GM18508 (cell line): Measurements from ENCODE around the gene MARS1.
"Not testable (repeated sequence)": the region's sequence is repeated elsewhere in the genome, so short reads cannot be mapped to it uniquely, and the experiment has no call there.

ENCODE experiments used
- ATAC-seq: cut with Tn5 transposase; IDR thresholded peaks from one replicate; pipeline ENCODE4 v1.9.1; 2021; ENCODE audit warnings: moderate number of reproducible peaks; ENCODE audit not compliant: insufficient read depth, unreplicated experiment

MARS1 gene

DNA sequence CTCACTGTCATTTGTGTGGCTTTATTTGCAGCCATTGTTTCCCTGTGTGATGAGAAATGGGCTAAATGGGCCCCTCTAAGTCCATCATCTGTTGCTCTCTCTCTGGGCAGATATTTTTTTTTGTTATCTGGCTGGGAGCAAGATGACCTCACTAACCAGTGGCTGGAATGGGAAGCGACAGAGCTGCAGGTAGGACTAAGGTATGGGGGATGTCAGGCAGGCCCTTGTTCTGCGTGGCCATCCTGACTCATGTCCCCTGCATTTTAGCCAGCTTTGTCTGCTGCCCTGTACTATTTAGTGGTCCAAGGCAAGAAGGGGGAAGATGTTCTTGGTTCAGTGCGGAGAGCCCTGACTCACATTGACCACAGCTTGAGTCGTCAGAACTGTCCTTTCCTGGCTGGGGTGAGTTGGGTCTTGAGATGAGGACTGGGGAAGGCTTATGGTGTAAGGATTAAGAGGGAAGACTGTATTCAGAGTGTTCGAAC, 1.3 kb downstream of the MARS1 start:
- no peak for ATAC-seq

DNA sequence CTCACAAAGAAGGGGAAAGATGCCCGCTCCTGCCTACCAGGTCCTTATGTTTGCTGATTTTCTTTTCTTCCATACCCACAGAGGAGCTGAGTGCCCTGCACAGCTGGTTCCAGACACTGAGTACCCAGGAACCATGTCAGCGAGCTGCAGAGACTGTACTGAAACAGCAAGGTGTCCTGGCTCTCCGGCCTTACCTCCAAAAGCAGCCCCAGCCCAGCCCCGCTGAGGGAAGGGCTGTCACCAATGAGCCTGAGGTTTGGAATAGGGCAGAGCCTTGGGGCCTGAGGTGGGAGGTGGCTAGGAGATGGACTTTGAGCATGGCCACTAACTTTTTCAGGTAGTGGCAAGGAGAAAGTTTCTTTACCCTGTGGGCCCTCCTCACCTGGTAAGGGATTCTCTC, 2.3 kb downstream of the MARS1 start:
- ATAC-seq = no peak

DNA sequence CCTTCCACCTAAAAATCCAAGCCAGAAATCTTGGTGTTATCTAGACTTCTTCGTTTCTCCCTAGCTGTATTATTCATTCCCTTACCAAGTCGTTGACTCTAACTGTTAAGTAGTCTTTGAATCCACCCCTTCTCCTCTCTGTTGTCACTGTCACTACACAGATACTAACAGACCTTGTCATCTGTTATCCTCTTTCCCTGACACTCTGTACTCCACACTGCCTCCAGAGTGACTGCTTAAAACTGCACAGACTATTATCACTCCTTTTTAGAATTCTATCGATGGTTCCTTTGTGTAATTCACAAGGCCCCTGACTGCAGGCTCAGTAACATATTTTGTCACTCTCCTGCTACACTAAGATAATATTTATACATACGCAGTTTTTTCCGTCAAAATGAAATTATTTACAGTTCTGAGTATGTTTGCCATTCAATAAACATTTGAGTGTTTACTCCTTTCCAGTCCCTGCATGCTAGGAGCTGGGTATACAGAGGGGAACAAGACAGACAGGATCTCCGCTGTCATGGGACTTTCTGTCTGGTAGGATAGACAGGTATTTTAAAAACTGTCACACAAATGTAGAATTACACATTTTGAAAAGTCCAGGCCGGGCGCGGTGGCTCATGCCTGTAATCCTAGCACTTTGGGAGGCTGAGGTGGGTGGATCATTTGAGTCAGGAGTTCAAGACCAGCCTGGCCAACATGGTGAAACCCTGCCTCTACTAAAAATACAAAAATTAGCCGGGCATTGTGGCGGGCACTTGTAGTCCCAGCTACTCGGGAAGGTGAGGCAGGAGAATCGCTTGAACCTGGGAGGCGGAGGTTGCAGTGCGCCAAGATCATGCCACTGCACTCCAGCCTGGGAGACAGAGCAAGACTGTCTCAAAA, 3.8 kb downstream of the MARS1 start:
- no peak for ATAC-seq

DNA sequence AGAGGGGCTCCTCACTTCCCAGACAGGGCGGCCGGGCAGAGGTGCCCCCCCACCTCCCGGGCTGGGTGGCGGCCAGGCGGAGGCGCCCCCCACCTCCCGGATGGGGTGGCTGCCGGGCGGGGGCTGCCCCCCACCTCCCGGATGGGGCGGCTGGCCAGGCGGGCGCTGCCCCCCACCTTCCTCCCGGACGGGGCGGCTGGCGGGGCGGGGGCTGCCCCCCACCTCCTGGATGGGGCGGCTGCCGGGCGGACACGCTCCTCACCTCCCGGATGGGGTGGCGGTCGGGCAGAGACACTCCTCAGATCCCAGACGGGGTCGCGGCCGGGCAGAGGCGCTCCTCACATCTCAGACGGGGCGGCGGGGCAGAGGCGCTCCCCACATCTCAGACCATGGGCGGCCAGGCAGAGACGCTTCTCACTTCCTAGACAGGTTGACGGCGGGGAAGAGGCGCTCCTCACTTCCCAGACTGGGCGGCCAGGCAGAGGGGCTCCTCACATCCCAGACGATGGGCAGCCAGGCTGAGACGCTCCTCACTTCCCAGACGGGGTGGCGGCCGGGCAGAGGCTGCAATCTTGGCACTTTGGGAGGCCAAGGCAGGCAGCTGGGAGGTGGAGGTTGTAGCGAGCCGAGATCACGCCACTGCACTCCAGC, 7.3 kb downstream of the MARS1 start:
- ATAC-seq = not testable (repeated sequence)

DNA sequence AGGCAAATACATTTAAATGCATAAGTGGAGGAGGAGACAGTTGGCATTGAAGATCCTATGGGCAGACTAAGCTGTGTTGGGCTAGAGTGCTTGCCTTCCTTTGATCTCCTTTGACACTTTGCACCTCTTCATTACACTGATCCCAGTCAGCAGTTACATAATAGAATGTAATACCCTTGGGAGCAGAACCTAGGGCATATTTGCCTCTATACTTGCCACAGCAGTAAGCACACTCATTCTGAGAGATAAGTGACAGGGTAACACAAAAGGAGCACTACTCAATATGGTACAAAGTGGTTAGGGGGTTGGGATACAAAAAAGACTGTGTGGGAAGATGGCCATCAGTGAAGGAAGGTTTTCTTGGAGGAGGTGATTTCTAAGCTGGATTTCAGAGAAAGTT, 9.0 kb downstream of the MARS1 start:
- ATAC-seq = no peak

DNA sequence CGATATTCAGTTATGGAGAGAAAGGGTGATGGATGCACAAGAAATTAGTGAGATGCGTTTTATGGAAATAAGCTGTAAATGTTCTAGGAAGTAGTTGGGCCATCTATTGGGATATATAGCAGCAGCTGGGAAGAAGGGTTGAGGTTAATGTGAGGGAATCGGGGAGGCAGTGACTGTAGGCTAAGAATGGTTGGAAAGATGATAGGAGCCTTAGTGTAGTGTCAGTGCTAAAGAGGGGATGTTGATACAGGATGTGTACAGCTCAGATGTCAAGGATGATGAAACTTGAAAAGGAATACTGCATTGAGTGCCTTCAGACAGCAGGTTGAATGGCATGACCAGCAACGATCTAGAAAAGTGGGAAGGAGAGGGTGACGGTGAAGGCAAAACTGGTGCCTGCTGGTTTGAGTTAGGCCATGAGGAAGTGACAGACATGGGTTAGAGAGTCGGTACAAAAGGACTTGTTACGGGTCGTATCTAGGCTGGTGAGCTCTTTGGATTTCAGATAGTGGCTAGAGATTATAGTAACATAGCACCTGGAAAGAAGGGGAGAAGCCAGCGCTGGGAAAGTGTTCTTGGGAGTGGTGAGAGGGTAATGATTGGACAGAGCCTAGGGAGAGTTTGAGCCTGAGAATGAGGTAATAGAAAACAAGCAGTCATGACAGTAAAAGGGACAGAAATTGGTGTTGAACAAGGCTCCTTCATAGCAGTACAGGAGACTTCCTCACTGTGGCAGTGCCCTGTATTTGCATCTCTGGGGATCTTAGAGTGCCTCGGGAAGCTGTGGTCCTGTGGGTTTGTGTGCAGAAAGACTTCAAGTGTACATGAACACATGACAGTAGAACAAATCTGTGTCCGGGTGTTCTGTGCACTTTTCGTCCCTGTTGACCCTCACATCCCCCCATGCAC, 9.6 kb downstream of the MARS1 start:
- no peak for ATAC-seq

DNA sequence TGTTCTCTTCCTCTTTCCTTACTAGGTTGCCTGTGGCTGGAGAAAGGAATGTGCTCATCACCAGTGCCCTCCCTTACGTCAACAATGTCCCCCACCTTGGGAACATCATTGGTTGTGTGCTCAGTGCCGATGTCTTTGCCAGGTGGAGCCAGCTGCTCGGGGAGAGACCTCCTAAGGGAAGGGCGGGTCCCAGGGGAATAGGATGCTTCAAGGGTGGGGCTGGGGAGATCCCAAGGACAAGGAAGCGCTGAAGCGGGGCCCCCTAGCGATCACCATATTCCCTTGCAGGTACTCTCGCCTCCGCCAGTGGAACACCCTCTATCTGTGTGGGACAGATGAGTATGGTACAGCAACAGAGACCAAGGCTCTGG, 10.2 kb downstream of the MARS1 start:
- ATAC-seq = no peak

DNA sequence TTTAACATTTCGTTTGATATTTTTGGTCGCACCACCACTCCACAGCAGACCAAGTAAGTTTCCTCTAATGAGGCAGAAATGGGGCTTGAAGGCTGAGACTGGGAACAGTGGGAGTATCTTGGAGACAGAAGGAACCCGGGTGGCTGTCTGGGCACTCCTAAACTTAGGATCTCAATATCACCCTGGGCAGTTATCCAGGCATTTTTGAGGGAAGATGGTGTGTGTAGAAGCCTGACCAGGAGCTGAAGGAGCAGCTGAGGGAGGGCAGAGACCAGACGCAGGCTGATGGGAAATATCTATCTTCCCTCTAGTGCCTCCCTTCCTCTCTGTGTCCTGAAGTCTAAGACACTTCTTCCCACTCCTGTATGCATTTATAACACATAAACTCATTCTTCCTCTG, 10.7 kb downstream of the MARS1 start:
- no peak for ATAC-seq

DNA sequence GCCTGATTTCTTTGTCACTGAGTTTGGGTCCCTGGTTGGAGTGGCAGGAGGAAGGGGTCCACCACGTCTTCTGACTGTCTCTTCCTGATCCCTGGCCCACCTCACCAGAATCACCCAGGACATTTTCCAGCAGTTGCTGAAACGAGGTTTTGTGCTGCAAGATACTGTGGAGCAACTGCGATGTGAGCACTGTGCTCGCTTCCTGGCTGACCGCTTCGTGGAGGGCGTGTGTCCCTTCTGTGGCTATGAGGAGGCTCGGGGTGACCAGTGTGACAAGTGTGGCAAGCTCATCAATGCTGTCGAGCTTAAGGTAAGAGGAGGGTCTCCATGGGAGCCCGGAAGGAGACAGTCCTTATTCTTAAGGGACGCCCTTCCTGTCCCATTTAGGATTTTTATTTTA, 12.3 kb downstream of the MARS1 start:
- no peak for ATAC-seq

DNA sequence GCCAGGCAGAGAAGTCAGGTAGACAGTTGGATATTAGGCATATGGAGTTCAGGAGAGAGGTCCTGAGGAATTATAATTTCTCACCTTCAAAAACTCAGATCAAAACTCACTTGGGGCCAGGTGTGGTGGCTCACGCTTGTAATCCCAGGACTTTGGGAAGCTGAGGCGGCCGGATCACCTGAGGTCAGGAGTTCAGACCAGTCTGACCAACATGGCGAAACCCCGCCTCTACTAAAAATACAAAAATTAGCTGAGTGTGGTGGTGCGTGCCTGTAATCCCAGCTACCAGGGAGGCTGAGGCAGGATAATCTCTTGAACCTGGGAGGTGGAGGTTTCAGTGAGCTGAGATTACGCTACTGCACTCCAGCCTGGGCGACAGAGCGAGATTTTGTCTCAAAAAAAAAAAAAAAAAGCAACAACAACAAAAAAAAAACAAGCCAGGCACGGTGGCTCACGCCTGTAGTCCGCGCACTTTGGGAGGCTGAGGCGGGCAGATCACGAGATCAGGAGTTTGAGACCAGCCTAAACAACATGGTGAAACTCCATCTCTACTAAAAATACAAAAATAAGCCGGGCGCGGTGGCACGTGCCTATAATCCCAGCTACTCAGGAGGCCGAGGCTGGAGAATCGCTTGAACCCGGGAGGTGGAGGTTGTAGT, 14.6 kb downstream of the MARS1 start:
- ATAC-seq = not testable (repeated sequence)

DNA sequence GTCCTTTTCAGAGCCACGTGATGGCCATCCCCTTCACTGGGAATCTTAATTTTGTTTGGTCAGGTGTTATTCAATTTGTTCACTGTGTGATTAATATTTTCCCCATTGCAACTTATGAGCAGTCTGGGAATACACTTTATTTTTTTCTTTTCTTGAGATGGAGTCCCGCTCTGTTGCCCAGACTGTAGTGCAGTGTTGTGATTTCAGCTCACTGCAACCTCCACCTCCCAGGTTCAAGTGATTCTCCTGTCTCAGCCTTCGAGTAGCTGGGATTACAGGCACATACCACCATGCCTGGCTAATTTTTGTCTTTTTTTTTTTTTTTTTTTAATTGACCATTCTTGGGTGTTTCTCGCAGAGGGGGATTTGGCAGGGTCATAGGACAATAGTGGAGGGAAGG, 18.7 kb downstream of the MARS1 start:
- ATAC-seq = not testable (repeated sequence)

DNA sequence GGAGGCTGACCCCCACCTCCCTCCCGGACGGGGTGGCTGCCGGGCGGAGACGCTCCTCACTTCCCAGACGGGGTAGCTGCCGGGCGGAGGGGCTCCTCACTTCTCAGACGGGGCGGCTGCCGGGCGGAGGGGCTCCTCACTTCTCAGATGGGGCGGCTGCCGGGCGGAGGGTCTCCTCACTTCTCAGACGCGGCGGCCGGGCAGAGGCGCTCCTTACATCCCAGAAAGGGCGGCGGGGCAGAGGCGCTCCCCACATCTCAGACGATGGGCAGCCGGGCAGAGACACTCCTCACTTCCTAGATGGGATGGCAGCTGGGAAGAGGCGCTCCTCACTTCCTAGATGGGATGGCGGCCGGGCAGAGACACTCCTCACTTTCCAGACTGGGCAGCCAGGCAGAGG, 19.9 kb downstream of the MARS1 start:
- not testable (repeated sequence) for ATAC-seq

DNA sequence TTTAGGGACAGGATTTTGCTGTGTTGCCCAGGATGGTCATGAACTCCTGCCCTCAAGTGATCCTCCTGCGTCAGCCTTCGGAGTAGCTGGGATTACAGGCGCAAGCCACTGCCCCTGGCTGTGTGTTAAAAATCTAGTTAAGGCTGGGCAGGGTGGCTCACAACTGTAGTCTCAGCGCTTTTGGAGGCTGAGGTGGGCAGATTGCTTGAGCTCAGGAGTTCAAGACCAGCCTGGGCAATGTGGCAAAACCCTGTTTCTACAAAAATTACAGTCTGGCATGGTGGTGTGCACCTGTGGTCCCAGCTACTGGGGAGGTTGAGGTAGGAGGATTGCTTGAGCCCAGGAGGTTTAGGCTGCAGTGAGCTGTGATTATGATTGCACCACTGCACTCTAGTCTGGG, 23.3 kb downstream of the MARS1 start:
- no peak for ATAC-seq

DNA sequence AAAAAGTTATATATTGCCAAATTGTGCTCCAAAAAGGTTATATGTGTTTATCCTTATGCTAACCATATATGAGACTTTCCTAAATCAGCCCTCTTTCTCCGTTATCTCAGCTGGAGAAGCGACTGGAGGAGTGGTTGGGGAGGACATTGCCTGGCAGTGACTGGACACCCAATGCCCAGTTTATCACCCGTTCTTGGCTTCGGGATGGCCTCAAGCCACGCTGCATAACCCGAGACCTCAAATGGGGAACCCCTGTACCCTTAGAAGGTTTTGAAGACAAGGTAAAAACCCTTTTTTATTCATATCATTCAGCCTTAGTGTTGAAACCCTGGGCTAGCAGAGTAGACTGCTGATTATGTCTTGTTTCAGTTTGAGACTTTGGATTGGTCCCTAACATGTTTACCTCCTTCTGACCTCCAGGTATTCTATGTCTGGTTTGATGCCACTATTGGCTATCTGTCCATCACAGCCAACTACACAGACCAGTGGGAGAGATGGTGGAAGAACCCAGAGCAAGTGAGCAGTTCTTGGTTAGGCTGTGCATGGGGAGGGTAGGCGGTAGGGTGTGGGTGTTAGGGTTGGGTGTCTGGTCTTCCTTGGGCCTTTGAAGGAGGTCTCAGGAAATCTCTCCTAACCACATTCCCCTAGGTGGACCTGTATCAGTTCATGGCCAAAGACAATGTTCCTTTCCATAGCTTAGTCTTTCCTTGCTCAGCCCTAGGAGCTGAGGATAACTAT, 23.9 kb downstream of the MARS1 start:
- no peak for ATAC-seq

DNA sequence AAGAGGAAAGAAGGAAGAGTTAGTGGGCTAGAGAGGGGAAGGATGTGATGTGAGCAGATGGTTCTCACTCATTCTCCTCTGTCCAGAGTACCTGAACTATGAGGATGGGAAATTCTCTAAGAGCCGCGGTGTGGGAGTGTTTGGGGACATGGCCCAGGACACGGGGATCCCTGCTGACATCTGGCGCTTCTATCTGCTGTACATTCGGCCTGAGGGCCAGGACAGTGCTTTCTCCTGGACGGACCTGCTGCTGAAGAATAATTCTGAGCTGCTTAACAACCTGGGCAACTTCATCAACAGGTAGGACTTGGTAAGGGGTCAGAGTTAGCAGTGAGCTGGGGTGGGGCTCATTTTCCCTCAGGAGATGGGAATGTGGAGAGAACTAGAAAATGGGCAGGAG, 24.8 kb downstream of the MARS1 start:
- no peak for ATAC-seq

DNA sequence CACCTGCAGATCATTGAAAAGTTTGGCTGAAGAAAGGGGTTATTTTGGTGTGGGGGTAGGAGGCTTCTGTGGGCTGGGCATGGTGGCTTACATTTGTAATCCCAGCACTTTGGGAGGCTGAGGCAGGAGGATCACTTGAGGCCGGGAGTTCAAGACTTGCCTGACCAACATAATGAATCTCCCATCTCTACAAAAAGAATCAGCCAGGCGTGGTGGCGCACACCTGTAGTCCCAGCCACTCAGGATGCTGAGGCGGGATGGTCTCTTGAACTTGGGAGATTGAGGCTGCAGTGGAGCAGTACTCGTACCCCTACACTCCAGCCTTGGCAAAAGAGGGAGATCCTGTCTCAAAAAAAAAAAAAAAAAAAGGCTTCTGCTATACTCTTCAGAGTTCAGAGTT, 25.4 kb downstream of the MARS1 start:
- ATAC-seq = no peak

DNA sequence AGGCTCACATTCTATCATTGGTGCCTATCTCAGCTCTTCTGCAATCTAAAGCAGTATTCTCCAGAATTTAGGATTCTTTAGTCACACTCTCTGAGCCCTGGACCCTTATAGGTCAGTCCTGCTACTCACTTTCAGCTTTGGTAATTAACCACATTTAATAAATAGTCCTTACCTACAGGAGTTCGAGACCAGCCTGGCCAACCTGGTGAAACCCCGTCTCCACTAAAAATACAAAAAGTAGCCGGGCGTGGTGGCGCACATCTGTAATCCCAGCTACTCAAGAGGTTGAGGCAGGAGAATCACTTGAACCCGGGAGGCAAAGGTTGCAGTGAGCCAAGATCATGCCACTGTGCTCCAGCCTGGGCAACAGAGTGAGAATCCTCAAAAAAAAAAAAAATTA, 25.8 kb downstream of the MARS1 start:
- ATAC-seq = not testable (repeated sequence)

DNA sequence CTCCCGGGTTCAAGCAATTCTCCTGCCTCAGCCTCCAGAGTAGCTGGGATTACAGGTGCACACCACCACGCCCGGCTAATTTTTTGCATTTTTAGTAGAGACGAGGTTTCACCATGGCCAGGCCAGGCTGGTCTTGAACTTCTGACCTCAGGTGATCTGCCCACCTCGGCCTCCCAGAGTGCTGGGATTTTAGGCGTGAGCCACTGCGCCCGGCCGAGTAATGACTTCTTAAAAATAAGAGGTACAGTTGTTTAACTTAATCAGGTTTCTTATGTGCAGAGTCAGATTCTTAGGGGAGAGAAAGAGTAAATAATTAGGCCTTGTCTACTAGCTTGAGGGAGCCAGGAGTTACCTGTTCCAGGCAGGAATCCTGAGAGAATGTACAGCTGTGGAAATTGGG, 26.4 kb downstream of the MARS1 start:
- not testable (repeated sequence) for ATAC-seq

DNA sequence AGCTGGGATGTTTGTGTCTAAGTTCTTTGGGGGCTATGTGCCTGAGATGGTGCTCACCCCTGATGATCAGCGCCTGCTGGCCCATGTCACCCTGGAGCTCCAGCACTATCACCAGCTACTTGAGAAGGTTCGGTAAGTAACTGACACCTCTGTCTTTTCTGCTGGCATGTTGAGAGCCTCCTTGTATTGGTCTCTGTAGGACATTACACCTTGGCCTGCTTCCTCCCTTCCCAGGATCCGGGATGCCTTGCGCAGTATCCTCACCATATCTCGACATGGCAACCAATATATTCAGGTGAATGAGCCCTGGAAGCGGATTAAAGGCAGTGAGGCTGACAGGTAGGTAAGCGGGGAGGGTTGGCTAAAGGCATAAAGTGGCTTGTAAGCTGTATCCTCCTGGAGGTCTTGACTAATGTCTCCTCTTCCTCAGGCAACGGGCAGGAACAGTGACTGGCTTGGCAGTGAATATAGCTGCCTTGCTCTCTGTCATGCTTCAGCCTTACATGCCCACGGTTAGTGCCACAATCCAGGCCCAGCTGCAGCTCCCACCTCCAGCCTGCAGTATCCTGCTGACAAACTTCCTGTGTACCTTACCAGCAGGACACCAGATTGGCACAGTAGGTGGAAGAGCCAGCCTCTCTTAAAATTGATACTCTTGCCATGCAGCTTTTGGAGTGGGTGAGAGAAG, 27.0 kb downstream of the MARS1 start:
- ATAC-seq = no peak
